Measurements from ENCODE around the gene PTPRK. TPM values are rescaled to one million over a fixed set of nuclear protein-coding genes. Genes with fewer than 3 reads are reported as not detected.

PTPRK gene
- total and polyA plus RNA-seq, 2 of the 8 experiments (the other 6 are each of a cell fraction or from before 2014, with no cell fraction given): 11.4 to 47.3 TPM

GRCh38 chr6:128412680-128413079, 107.7 kb downstream of the PTPRK start (continued):
- no peak for TF ChIP-seq MAX (IDR thresholded peaks at IDR 0.05)
- no peak for TF ChIP-seq SIX5 (IDR thresholded peaks at IDR 0.05; ENCODE audit: low read depth, low read length)
- no peak for TF ChIP-seq CBX8 (IDR thresholded peaks at IDR 0.05; ENCODE audit: borderline replicate concordance, low read depth, low read length)
- no peak for TF ChIP-seq SIRT6 (IDR thresholded peaks at IDR 0.05; ENCODE audit: low read length)
- TF ChIP-seq CHD7 (IDR thresholded peaks at IDR 0.05; ENCODE audit: insufficient replicate concordance, low read length): no peak
- no peak for TF ChIP-seq JUN (IDR thresholded peaks at IDR 0.05; ENCODE audit: low read depth, low read length)
- no peak for TF ChIP-seq ZNF274 (IDR thresholded peaks at IDR 0.05; ENCODE audit: borderline replicate concordance, extremely low read depth, low read length)
- TF ChIP-seq EP300 (IDR thresholded peaks at IDR 0.05; ENCODE audit: borderline replicate concordance in 1 of 2, low read depth in 2 of 2, low read length in 2 of 2): no peak
